K562 (cell line): ENCODE data around the gene MICOS13. TPM values are rescaled to one million over a fixed set of nuclear protein-coding genes. Genes with fewer than 3 reads are reported as not detected.

ENCODE experiments used
- CCNT2 ChIP-seq: IDR thresholded peaks from 2 replicates; pipeline ENCODE4 v1.6.1; 2011; ENCODE audit warnings: borderline replicate concordance, low read depth, mild to moderate bottlenecking, moderate library complexity, mixed read lengths, low read length; ENCODE audit not compliant: insufficient read length; ENCODE audit errors: extremely low read depth
- GTF2B ChIP-seq: IDR thresholded peaks from 2 replicates; pipeline ENCODE4 v1.6.1; 2011; ENCODE audit not compliant: insufficient read length; ENCODE audit errors: extremely low read depth
- POLR2A ChIP-seq: fragments of 450-650 bp; conservative IDR thresholded peaks from 2 replicates; pipeline ENCODE4 v1.6.1; 2016
- POLR2G ChIP-seq: fragments of 200-400 bp; formaldehyde crosslinking; IDR thresholded peaks from 2 replicates; pipeline ENCODE4 v1.6.1; 2017; ENCODE audit warnings: low read depth, mild to moderate bottlenecking, antibody characterized with exemption, low read length, moderate library complexity
- POLR2H ChIP-seq: IDR thresholded peaks from 2 replicates; pipeline ENCODE4 v1.6.1; 2016; ENCODE audit warnings: missing genetic modification characterization, low read depth, mild to moderate bottlenecking, control low read depth, missing compliant biosample characterization, moderate library complexity
- SIRT6 ChIP-seq: IDR thresholded peaks from one replicate; pipeline ENCODE4 v1.6.1; 2012; ENCODE audit warnings: low read depth, mild to moderate bottlenecking, control low read depth, inconsistent platforms, low read length, moderate library complexity
- TFAM ChIP-seq: fragments of 250-450 bp; sonication (Bioruptor Pico); conservative IDR thresholded peaks from 2 replicates; pipeline ENCODE4 v1.5.0; 2021; ENCODE audit warnings: mild to moderate bottlenecking, moderate library complexity
- ZBED1 ChIP-seq: IDR thresholded peaks from 2 replicates; pipeline ENCODE4 v1.6.1; 2014
- ZC3H4 ChIP-seq: sonication (generic); formaldehyde crosslinking; IDR thresholded peaks from 2 replicates; pipeline ENCODE4 v1.9.0; 2021; ENCODE audit warnings: missing genetic modification reagents, borderline replicate concordance
- ZNF140 ChIP-seq: fragments of 250-450 bp; sonication (Bioruptor Pico); IDR thresholded peaks from 2 replicates; pipeline ENCODE4 v1.8.0; 2021; ENCODE audit warnings: moderate library complexity, mild to moderate bottlenecking, inconsistent platforms
- ZNF407 ChIP-seq: fragments of 450-650 bp; IDR thresholded peaks from 2 replicates; pipeline ENCODE4 v1.6.1; 2016; ENCODE audit warnings: low read depth
- ZNF436 ChIP-seq: fragments of 250-450, 450-650 bp; sonication (Bioruptor Pico); formaldehyde crosslinking; IDR thresholded peaks from 2 replicates; pipeline ENCODE4 v1.7.0; 2020; ENCODE audit warnings: mild to moderate bottlenecking
- ZNF512 ChIP-seq: IDR thresholded peaks from 2 replicates; pipeline ENCODE4 v1.6.1; 2016; ENCODE audit warnings: missing genetic modification characterization, missing compliant biosample characterization
- polyA plus RNA-seq, 8 experiments: library from polyadenylated mRNA; depleted of rRNA in 4 of 8; stranded (reverse) in 5 of 8; unstranded in 3 of 8; fragments of >200 nt; fragmentation: Nextera tagmentation in 2 of 8; fragmentation: Illumina TruSeq in 1 of 8; extraction: Ambion mirVana in 2 of 8; extraction: Trizol in 1 of 8; gene quantifications; 2 replicates each; pipeline versions ENCODE4 v1.2.1 to v1.2.3, GENCODE V29; 2011 to 2014; ENCODE audit warnings: inconsistent platforms in 1 of 8, missing spikeins in 1 of 8
- total RNA-seq, 7 experiments: library from RNA; depleted of rRNA in 6 of 7; stranded (reverse); fragments of >200 nt in 6 of 7; fragmentation: Illumina TruSeq in 2 of 7; extraction: Trizol in 2 of 7; gene quantifications; 2 replicates each; pipeline versions ENCODE4 v1.2.1 to v1.2.3, GENCODE V29; 2011 to 2021; ENCODE audit warnings: low replicate concordance in 1 of 7
- TF ChIP-seq, protein P1 (sequence below): sonication (generic); formaldehyde crosslinking; IDR thresholded peaks from 2 replicates; pipeline ENCODE4 v1.8.1; 2023; ENCODE audit warnings: mild to moderate bottlenecking, missing genetic modification reagents

MICOS13 gene
- total and polyA plus RNA-seq, 9 of the 15 experiments (the other 6 are each of a cell fraction or from before 2014, with no cell fraction given) = 15.5 to 220 (median 49.4) TPM

DNA sequence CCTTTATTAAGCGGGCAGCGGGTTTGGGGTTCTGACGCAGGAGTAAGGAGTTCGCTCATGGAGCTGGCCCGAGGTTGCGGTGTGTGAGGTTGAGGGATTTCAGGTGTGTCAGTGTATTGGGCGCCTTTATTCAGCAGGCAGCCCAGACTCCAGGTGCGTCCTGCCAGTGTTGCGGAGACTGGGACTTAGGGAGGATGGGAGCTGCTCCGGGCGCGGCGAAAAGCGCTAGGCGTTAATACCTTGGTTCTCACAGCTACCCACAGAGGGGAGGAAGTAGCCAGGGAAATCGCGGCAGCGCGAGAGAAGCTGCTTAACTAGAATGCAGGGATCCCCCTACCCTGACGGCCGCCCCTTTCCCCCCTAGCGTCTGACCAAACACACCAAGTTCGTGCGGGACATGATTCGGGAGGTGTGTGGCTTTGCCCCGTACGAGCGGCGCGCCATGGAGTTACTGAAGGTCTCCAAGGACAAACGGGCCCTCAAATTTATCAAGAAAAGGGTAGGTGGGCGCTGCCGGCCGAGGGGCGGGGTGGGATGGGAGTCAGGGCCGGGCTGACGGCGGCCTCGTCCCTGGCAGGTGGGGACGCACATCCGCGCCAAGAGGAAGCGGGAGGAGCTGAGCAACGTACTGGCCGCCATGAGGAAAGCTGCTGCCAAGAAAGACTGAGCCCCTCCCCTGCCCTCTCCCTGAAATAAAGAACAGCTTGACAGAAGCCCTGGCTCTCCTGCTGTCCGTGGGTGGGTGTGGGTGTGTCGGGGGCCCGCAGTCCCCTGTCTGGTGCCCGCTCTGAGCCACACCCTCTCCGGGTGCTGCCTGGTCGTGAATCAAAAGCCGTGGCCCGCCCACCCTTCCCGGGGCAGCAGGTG, 10.9 kb upstream of the MICOS13 start (continued):
- TF ChIP-seq, protein P1, sequence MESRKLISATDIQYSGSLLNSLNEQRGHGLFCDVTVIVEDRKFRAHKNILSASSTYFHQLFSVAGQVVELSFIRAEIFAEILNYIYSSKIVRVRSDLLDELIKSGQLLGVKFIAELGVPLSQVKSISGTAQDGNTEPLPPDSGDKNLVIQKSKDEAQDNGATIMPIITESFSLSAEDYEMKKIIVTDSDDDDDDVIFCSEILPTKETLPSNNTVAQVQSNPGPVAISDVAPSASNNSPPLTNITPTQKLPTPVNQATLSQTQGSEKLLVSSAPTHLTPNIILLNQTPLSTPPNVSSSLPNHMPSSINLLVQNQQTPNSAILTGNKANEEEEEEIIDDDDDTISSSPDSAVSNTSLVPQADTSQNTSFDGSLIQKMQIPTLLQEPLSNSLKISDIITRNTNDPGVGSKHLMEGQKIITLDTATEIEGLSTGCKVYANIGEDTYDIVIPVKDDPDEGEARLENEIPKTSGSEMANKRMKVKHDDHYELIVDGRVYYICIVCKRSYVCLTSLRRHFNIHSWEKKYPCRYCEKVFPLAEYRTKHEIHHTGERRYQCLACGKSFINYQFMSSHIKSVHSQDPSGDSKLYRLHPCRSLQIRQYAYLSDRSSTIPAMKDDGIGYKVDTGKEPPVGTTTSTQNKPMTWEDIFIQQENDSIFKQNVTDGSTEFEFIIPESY (CRISPR knock-in tag) = no peak
- TF ChIP-seq ZNF512 (no peak), POLR2G (peak; percentile 77), GTF2B (no peak), POLR2H (no peak; the same call in 1 of the 2 replicates), POLR2A (no peak; the same call in none of the 2 replicates), TFAM (CRISPR knock-in tag) (no peak), ZBED1 (0 out of 2 replicates have a peak, but pooled peaks have one; percentile 34), ZNF140 (CRISPR knock-in tag) (no peak), SIRT6 (peak; percentile 44), CCNT2 (no peak), ZNF407 (no peak), ZNF436 (CRISPR knock-in tag) (no peak), ZC3H4 (CRISPR knock-in tag) (no peak; the same call in 1 of the 2 replicates)
